Lower leg skin (tissue), 4 donors: ENCODE results near the gene PTGFRN. TPM values are rescaled to one million over a fixed set of nuclear protein-coding genes. Genes with fewer than 3 reads are reported as not detected.

ENCODE experiments used
- DNase-seq, 2 donors: peaks; one replicate each; pipeline ENCODE4 v3.0.0-alpha.2; 2019; ENCODE audit warnings: low spot score in 2 of 2
- H3K4me3 ChIP-seq: fragments of 200-600 bp; sonication (generic); 2 replicates; pipeline ENCODE4 v1.5.1; 2017; ENCODE audit warnings: mild to moderate bottlenecking, low read depth; ENCODE audit not compliant: poor library complexity, severe bottlenecking
- POLR2A ChIP-seq, 2 donors: fragments of 450-650 bp; IDR thresholded peaks; one replicate each; pipeline ENCODE4 v1.6.1; 2016 to 2017; ENCODE audit warnings: antibody characterized with exemption in 2 of 2, mild to moderate bottlenecking in 1 of 2, moderate library complexity in 1 of 2
- WGBS, 2 donors: methylation state at CpG; one replicate each; pipeline ENCODE4 v1.1.5; 2018; 5-methylcytosine and 5-hydroxymethylcytosine counted together
- intact Hi-C: fragments of 100-400 bp; cut with DNase I; formaldehyde crosslinking; loops from one replicate; pipeline ENCODE4 v1.15.0; 2023; ENCODE audit warnings: low total_unique reads
- total RNA-seq, 4 donors: library from RNA; depleted of rRNA; stranded (reverse); fragments of >200 nt; gene quantifications; one replicate each; pipeline ENCODE4 v1.1.0, GENCODE V29; 2016
- TF ChIP-seq, protein P1 (sequence below), 3 donors: fragments of 450-650 bp; IDR thresholded peaks; one replicate each; pipeline ENCODE4 v1.5.1; 2016; ENCODE audit warnings: antibody characterized with exemption in 3 of 3, mild to moderate bottlenecking in 3 of 3, moderate library complexity in 2 of 3

The PTGFRN gene
- total RNA-seq, 4 donors from 2014 or later = 58.0 to 92.4 (median 84.5) TPM

- intact Hi-C loops = no loop called here
- WGBS, 2 donors = 27 to 34% methylated on average over 2 of the region's 2 CpGs
- DNase-seq = no peak
- H3K4me3 ChIP-seq = no peak overlapping the region
- TF ChIP-seq, protein P1, sequence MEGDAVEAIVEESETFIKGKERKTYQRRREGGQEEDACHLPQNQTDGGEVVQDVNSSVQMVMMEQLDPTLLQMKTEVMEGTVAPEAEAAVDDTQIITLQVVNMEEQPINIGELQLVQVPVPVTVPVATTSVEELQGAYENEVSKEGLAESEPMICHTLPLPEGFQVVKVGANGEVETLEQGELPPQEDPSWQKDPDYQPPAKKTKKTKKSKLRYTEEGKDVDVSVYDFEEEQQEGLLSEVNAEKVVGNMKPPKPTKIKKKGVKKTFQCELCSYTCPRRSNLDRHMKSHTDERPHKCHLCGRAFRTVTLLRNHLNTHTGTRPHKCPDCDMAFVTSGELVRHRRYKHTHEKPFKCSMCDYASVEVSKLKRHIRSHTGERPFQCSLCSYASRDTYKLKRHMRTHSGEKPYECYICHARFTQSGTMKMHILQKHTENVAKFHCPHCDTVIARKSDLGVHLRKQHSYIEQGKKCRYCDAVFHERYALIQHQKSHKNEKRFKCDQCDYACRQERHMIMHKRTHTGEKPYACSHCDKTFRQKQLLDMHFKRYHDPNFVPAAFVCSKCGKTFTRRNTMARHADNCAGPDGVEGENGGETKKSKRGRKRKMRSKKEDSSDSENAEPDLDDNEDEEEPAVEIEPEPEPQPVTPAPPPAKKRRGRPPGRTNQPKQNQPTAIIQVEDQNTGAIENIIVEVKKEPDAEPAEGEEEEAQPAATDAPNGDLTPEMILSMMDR (IDR thresholded peaks at IDR 0.05) = no peak
- TF ChIP-seq POLR2A (IDR thresholded peaks at IDR 0.05) = no peak
These were observed 4.9 kb upstream of the PTGFRN start for GRCh38 chr1:116904791-116905320.

DNA sequence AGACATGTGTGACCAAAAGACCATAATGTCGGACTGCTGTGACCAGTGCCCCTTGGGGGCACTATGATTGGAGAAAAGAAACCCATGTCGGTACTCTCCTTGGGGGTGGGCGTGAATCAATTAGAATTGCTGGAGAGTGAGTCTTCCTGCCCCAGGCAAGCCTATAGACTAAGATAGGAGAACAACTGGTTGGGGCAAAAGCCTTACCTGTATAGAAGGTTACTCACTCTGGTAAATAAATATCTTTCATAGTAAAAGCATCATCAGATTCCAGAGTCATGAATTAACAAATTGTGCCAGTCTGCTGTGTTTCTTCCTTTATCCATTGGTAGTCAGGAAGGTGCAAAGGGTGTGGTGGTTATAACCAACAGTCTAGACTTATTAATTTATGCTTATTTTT is 2.9 kb upstream of the PTGFRN start:
- intact Hi-C loops = no loop called here
- 47 to 68% methylated on average over 3 of the region's 3 CpGs for WGBS, 2 donors
- TF ChIP-seq POLR2A (IDR thresholded peaks at IDR 0.05) = no peak
- TF ChIP-seq, protein P1 (IDR thresholded peaks at IDR 0.05) = no peak

GRCh38 chr1:116907351-116907750 is 2.4 kb upstream of the PTGFRN start:
- 89 to 96% methylated on average over 3 of the region's 3 CpGs for WGBS, 2 donors
- TF ChIP-seq, protein P1 (IDR thresholded peaks at IDR 0.05) = no peak
- TF ChIP-seq POLR2A (IDR thresholded peaks at IDR 0.05) = no peak
- DNase-seq = no peak
- intact Hi-C loops = no loop called here
- H3K4me3 ChIP-seq = no peak overlapping the region

More for the DNA sequence above, 2.9 kb upstream of the PTGFRN start:
- H3K4me3 ChIP-seq = no peak overlapping the region
- DNase-seq = no peak

DNA sequence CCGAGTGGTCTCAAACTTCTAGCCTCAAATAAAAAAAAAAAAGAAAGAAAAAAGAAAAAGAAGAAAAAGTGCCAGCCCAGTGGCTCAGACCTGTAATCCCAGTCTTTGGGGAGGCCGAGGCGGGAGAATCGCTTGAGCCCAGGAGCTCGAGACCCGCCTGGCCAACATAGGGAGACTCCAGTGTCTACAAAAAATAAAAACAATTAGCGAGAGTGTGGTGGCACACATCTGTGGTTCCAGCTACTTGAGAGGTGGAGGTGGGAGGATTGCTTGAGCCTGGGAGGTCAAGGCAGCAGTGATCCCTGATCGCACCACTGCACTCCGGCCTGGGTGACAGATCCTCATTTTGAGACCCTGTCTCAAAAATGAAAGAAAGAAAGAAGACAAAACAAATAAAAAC is 1.4 kb upstream of the PTGFRN start:
- DNase-seq = no peak
- H3K4me3 ChIP-seq = no peak overlapping the region
- intact Hi-C loops = no loop called here
- no peak for TF ChIP-seq POLR2A (IDR thresholded peaks at IDR 0.05)
- TF ChIP-seq, protein P1 (IDR thresholded peaks at IDR 0.05) = no peak
- WGBS, 2 donors = 94 to 99% methylated on average over 9 of the region's 9 CpGs

DNA sequence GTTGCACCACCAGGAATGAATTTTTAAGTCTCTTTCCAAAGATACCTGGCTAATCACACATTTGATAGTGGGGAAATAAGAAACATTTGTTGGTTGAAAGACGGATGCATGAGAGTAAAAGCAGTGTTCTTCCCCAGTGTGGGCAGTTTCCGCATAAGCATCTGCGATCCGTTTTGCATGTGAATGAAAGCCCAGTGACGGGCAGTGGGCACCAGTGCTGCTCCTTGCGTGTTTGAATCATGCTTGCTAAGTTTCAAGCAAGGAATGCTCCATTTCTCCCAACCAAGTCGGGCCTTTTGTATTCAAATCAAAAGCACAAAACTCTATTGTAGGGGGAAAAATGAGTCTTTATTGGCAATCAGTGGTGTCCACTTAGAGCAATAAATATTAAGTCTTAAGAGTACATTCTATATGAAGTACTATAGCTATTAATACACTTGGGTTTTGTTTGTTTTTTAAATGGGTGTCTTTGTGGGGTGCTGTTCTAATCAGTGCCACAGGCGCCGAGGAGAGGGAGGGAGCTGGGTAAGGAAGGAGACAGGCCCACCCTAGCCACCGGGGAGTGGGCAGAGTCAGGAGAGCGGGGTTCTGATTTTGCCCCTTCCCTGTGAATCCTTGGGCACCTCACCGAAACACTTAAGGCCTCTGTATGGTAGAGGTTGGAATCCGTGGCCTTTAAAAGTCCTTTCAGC is 750 bp upstream of the PTGFRN start:
- TF ChIP-seq, protein P1 (IDR thresholded peaks at IDR 0.05) = no peak
- no peak for TF ChIP-seq POLR2A (IDR thresholded peaks at IDR 0.05)
- 75 to 77% methylated on average over 13 of the region's 13 CpGs for WGBS, 2 donors
- intact Hi-C loops = no loop called here
- no peak overlapping the region for H3K4me3 ChIP-seq
- DNase-seq = no peak
